H9 (cell line): ENCODE data around the gene DCAF8. TPM values are rescaled to one million over a fixed set of nuclear protein-coding genes. Genes with fewer than 3 reads are reported as not detected.

Experiments
- DNase-seq: peaks from one replicate; pipeline ENCODE4 v3.0.0-alpha.2; 2017
- H2AFZ ChIP-seq: one replicate; pipeline ENCODE4 v1.6.1; 2013; ENCODE audit warnings: mild to moderate bottlenecking, low read length, control low read depth, moderate library complexity
- H2AK5ac ChIP-seq: 2 replicates; pipeline ENCODE4 v1.6.1; 2013; ENCODE audit warnings: low read length, control low read depth, mixed read lengths; ENCODE audit not compliant: insufficient read length
- H2BK120ac ChIP-seq: one replicate; pipeline ENCODE4 v1.6.1; 2013; ENCODE audit warnings: low read depth, mild to moderate bottlenecking, low read length, control low read depth, inconsistent platforms; ENCODE audit not compliant: poor library complexity, severe bottlenecking
- H2BK12ac ChIP-seq: 2 replicates; pipeline ENCODE4 v1.6.1; 2013; ENCODE audit warnings: low read length, control low read depth, mixed read lengths, low read depth; ENCODE audit not compliant: insufficient read length
- H2BK15ac ChIP-seq: 2 replicates; pipeline ENCODE4 v1.6.1; 2013; ENCODE audit warnings: low read depth, low read length, control low read depth
- H2BK20ac ChIP-seq: one replicate; pipeline ENCODE4 v1.6.1; 2013; ENCODE audit warnings: low read depth, mild to moderate bottlenecking, low read length, control low read depth, inconsistent platforms; ENCODE audit not compliant: poor library complexity, severe bottlenecking
- H2BK5ac ChIP-seq: 2 replicates; pipeline ENCODE4 v1.6.1; 2013; ENCODE audit warnings: low read length, control low read depth, mixed read lengths; ENCODE audit not compliant: insufficient read length
- H3K14ac ChIP-seq: 2 replicates; pipeline ENCODE4 v1.6.1; 2013; ENCODE audit warnings: low read length, control low read depth; ENCODE audit not compliant: insufficient read depth
- H3K18ac ChIP-seq: 2 replicates; pipeline ENCODE4 v1.6.1; 2013; ENCODE audit warnings: low read depth, mild to moderate bottlenecking, mixed read lengths, low read length, control low read depth; ENCODE audit not compliant: insufficient read length
- H3K23ac ChIP-seq: 2 replicates; pipeline ENCODE4 v1.6.1; 2013; ENCODE audit warnings: low read length, control low read depth, mixed read lengths, low read depth; ENCODE audit not compliant: insufficient read length
- H3K23me2 ChIP-seq: 2 replicates; pipeline ENCODE4 v1.6.1; 2013; ENCODE audit warnings: low read depth, mild to moderate bottlenecking, mixed read lengths, low read length, control low read depth; ENCODE audit not compliant: insufficient read length, poor library complexity, severe bottlenecking
- H3K27ac ChIP-seq: 2 replicates; pipeline ENCODE4 v1.5.1; 2013; ENCODE audit warnings: low read length, control low read depth, mixed read lengths, low read depth; ENCODE audit not compliant: insufficient read length
- H3K27me3 ChIP-seq: 2 replicates; pipeline ENCODE4 v1.6.1; 2013; ENCODE audit warnings: low read length, control low read depth, inconsistent platforms; ENCODE audit not compliant: insufficient read depth
- H3K4ac ChIP-seq: 2 replicates; pipeline ENCODE4 v1.6.1; 2013; ENCODE audit warnings: low read depth, mild to moderate bottlenecking, control low read depth, inconsistent platforms, low read length, moderate library complexity
- H3K4me1 ChIP-seq: 2 replicates; pipeline ENCODE4 v1.6.1; 2013; ENCODE audit warnings: low read length, control low read depth, inconsistent platforms; ENCODE audit not compliant: insufficient read depth
- H3K4me2 ChIP-seq: 2 replicates; pipeline ENCODE4 v1.6.1; 2013; ENCODE audit warnings: low read length, control low read depth, mixed read lengths; ENCODE audit not compliant: insufficient read length, insufficient read depth
- H3K56ac ChIP-seq: 2 replicates; pipeline ENCODE4 v1.6.1; 2013; ENCODE audit warnings: low read depth, mild to moderate bottlenecking, mixed read lengths, low read length, control low read depth; ENCODE audit not compliant: insufficient read length
- H3K79me1 ChIP-seq: 2 replicates; pipeline ENCODE4 v1.6.1; 2013; ENCODE audit warnings: low read depth, mild to moderate bottlenecking, moderate library complexity, low read length, control low read depth, inconsistent platforms; ENCODE audit not compliant: insufficient read depth, poor library complexity, severe bottlenecking
- H3K79me2 ChIP-seq: 2 replicates; pipeline ENCODE4 v1.6.1; 2013; ENCODE audit warnings: low read length, control low read depth, inconsistent platforms; ENCODE audit not compliant: insufficient read depth
- H3K9ac ChIP-seq: 2 replicates; pipeline ENCODE4 v1.6.1; 2013; ENCODE audit warnings: low read length, control low read depth, mixed read lengths; ENCODE audit not compliant: insufficient read length; ENCODE audit errors: extremely low read depth
- H3K9me3 ChIP-seq: one replicate; pipeline ENCODE4 v1.6.1; 2013; ENCODE audit warnings: low read depth, low read length, inconsistent platforms; ENCODE audit not compliant: control insufficient read depth
- H3T11ph ChIP-seq: one replicate; pipeline ENCODE4 v1.6.1; 2013; ENCODE audit warnings: mild to moderate bottlenecking, low read length, control low read depth, inconsistent platforms
- H4K20me1 ChIP-seq: one replicate; pipeline ENCODE4 v1.6.1; 2013; ENCODE audit not compliant: control insufficient read depth, insufficient read length, insufficient read depth
- H4K5ac ChIP-seq: 2 replicates; pipeline ENCODE4 v1.6.1; 2013; ENCODE audit warnings: low read depth, mild to moderate bottlenecking, mixed read lengths, low read length, control low read depth; ENCODE audit not compliant: insufficient read length
- H4K8ac ChIP-seq: replicated peaks from 2 replicates; pipeline ENCODE4 v1.6.1; 2013; ENCODE audit warnings: low read length, control low read depth, mixed read lengths, low read depth; ENCODE audit not compliant: insufficient read length
- H4K91ac ChIP-seq: 2 replicates; pipeline ENCODE4 v1.6.1; 2013; ENCODE audit warnings: low read depth, mild to moderate bottlenecking, moderate library complexity, mixed read lengths, low read length, control low read depth; ENCODE audit not compliant: insufficient read length
- H3K27ac Mint-ChIP-seq, 3 experiments: 2 replicates in 2 of 3; 3 replicates in 1 of 3; pipeline ENCODE4 v1.8.0; 2020 to 2021; ENCODE audit warnings: mixed read lengths in 3 of 3, mild to moderate bottlenecking in 1 of 3, moderate library complexity in 1 of 3
- H3K27me3 Mint-ChIP-seq: 2 replicates; pipeline ENCODE4 v1.8.0; 2021; ENCODE audit warnings: low read depth, mild to moderate bottlenecking, moderate library complexity, mixed read lengths
- H3K36me3 Mint-ChIP-seq, 3 experiments: 2 replicates in 2 of 3; 3 replicates in 1 of 3; pipeline ENCODE4 v1.8.0; 2020 to 2021; ENCODE audit warnings: low read depth in 3 of 3, mixed read lengths in 3 of 3; ENCODE audit not compliant: insufficient read depth in 1 of 3
- H3K4me1 Mint-ChIP-seq, 2 experiments: 2 replicates each; pipeline ENCODE4 v1.8.0; 2020; ENCODE audit warnings: mixed read lengths in 2 of 2
- H3K4me3 Mint-ChIP-seq, 2 experiments: 2 replicates in 1 of 2; 3 replicates in 1 of 2; pipeline ENCODE4 v1.8.0; 2020 to 2021; ENCODE audit warnings: mild to moderate bottlenecking in 2 of 2, mixed read lengths in 2 of 2, moderate library complexity in 1 of 2
- H3K9me3 Mint-ChIP-seq, 2 experiments: 2 replicates in 1 of 2; 3 replicates in 1 of 2; pipeline ENCODE4 v1.8.0; 2020; ENCODE audit warnings: mild to moderate bottlenecking in 2 of 2, mixed read lengths in 2 of 2, moderate library complexity in 1 of 2
- CTCF ChIP-seq: fragments of 200-600 bp; sonication (generic); conservative IDR thresholded peaks from 3 replicates; pipeline ENCODE4 v1.8.0; 2021; ENCODE audit warnings: antibody characterized with exemption, mild to moderate bottlenecking
- WGBS: extraction: QIAGEN DNeasy Blood & Tissue Kit; methylation state at CpG from one replicate; pipeline ENCODE4 v1.1.7; 2013; ENCODE audit warnings: missing lambda C conversion rate, low lambda C conversion rate, mixed read lengths; ENCODE audit not compliant: insufficient read length; ENCODE audit errors: extremely low coverage; 5-methylcytosine and 5-hydroxymethylcytosine counted together
- total RNA-seq: library from RNA; stranded (reverse); gene quantifications from 2 replicates; pipeline ENCODE4 v1.2.1, GENCODE V29; 2021

Gene DCAF8
- total RNA-seq, 1 experiment from 2014 or later = 106 TPM

- peak overlapping the region; percentile 9 to 50 (median 15); a peak in 4 of 7 replicates for H3K27ac Mint-ChIP-seq
Observed at GRCh38 chr1:160177667-160178066, 84.7 kb downstream of the DCAF8 start.

More at GRCh38 chr1:160177667-160178066, 84.7 kb downstream of the DCAF8 start:
- no peaks in the 10 kb centered on the region for H4K20me1 ChIP-seq
- H2BK120ac ChIP-seq = no peak overlapping the region
- no peak overlapping the region for H3T11ph ChIP-seq
- DNase-seq = no peak
- H3K4me1 Mint-ChIP-seq = peaks cover 14 to 19% of the 10 kb centered on the region in 2 experiments
- no CpG with 5 or more reads among the region's 1 CpG for whole genome bisulfite sequencing
- H3K4me3 Mint-ChIP-seq = no peak overlapping the region
- H3K9me3 ChIP-seq = no peaks in the 10 kb centered on the region
- H2BK20ac ChIP-seq = no peak overlapping the region
- H3K27me3 ChIP-seq = no peaks in the 10 kb centered on the region
- no peak overlapping the region for H3K27ac ChIP-seq
- no peak overlapping the region for H3K4me2 ChIP-seq
- H2BK15ac ChIP-seq = no peak overlapping the region
- no peak overlapping the region for H3K4ac ChIP-seq
- no peak overlapping the region for H2AK5ac ChIP-seq
- H4K5ac ChIP-seq = no peak overlapping the region
- no peak overlapping the region for H3K23ac ChIP-seq
- peaks cover 0 to 3% (median 0%) of the 10 kb centered on the region in 3 experiments; a peak in 2 of 7 replicates for H3K36me3 Mint-ChIP-seq
- no peaks in the 10 kb centered on the region for H3K9me3 Mint-ChIP-seq
- TF ChIP-seq CTCF = no peak
- no peak overlapping the region for H3K18ac ChIP-seq
- peaks cover 2% of the 10 kb centered on the region for H3K4me1 ChIP-seq
- no peak overlapping the region for H2AFZ ChIP-seq
- H3K27me3 Mint-ChIP-seq = peaks cover 32% of the 10 kb centered on the region
- no peak overlapping the region for H4K91ac ChIP-seq
- H3K56ac ChIP-seq = no peak overlapping the region
- no peak overlapping the region for H3K9ac ChIP-seq
- H3K79me1 ChIP-seq = no peaks in the 10 kb centered on the region
- no peak overlapping the region for H4K8ac ChIP-seq
- no peak overlapping the region for H3K14ac ChIP-seq
- no peaks in the 10 kb centered on the region for H3K23me2 ChIP-seq
- H2BK12ac ChIP-seq = no peak overlapping the region
- H3K79me2 ChIP-seq = no peaks in the 10 kb centered on the region
- no peak overlapping the region for H2BK5ac ChIP-seq
